HUDEP-2 (cell line): Measurements from ENCODE around the gene ZDHHC18.
"Not testable (repeated sequence)": the region's sequence is repeated elsewhere in the genome, so short reads cannot be mapped to it uniquely, and the experiment has no call there.

Source experiments
- DNase-seq, 76 experiments: peaks; one replicate each; lab custom pipeline; 2025; ENCODE audit not compliant: unreplicated experiment in 76 of 76; lab: John Stamatoyannopoulos, UW

Gene ZDHHC18

GRCh38 chr1:26856604-26857469 is 30.3 kb downstream of the ZDHHC18 start:
- no peak for DNase-seq

GRCh38 chr1:26857473-26858060 is 31.1 kb downstream of the ZDHHC18 start:
- DNase-seq, result no peak

GRCh38 chr1:26858160-26858559 is 31.7 kb downstream of the ZDHHC18 start:
- no peak for DNase-seq

GRCh38 chr1:26858891-26859640 is 32.6 kb downstream of the ZDHHC18 start:
- DNase-seq, result no peak

- DNase-seq, result no peak
Measured at GRCh38 chr1:26861286-26861701, 34.8 kb downstream of the ZDHHC18 start.

GRCh38 chr1:26861889-26862378 is 35.4 kb downstream of the ZDHHC18 start:
- DNase-seq, result no peak

GRCh38 chr1:26862781-26863684 is 36.5 kb downstream of the ZDHHC18 start, which contains the start of gene SFN:
Gene SFN, plus strand, starts transcription at chr1:26863149. Its CDS starts 64 bp downstream, at chr1:26863213.
- DNase-seq, result peak in 20 of 76 experiments; percentile 2 to 35 (median 17)

- DNase-seq, result no peak
Measured at GRCh38 chr1:26863685-26864077, 37.2 kb downstream of the ZDHHC18 start.

GRCh38 chr1:26864610-26865480 is 38.4 kb downstream of the ZDHHC18 start:
- DNase-seq, result peak; percentile 35 to 98 (median 95)

- DNase-seq, result not testable (repeated sequence)
Measured at GRCh38 chr1:26873097-26873496, 46.6 kb downstream of the ZDHHC18 start.

GRCh38 chr1:26874896-26875295 is 48.4 kb downstream of the ZDHHC18 start:
- no peak for DNase-seq

GRCh38 chr1:26877326-26877725 is 50.8 kb downstream of the ZDHHC18 start:
- no peak for DNase-seq

- DNase-seq, result no peak
Measured at GRCh38 chr1:26879793-26880192, 53.3 kb downstream of the ZDHHC18 start.

- DNase-seq, result not testable (repeated sequence)
Measured at GRCh38 chr1:26881611-26882010, 55.1 kb downstream of the ZDHHC18 start.

GRCh38 chr1:26882696-26883463 is 56.4 kb downstream of the ZDHHC18 start:
- no peak for DNase-seq

GRCh38 chr1:26887125-26887524 is 60.6 kb downstream of the ZDHHC18 start:
- DNase-seq, result peak in 16 of 76 experiments; percentile 2 to 23 (median 14)

- no peak for DNase-seq
Measured at GRCh38 chr1:26888231-26888630, 61.7 kb downstream of the ZDHHC18 start.
